Liver (tissue), 9 donors: ENCODE data around the gene C1orf53. TPM values are rescaled to one million over a fixed set of nuclear protein-coding genes. Genes with fewer than 3 reads are reported as not detected.

ENCODE experiments used
- DNase-seq: peaks from one replicate; pipeline ENCODE4 v3.0.0-alpha.2; 2017; ENCODE audit warnings: low spot score
- H3K27ac ChIP-seq, 2 donors: one replicate each; pipeline ENCODE4 v1.7.0; 2013; ENCODE audit warnings: inconsistent platforms in 2 of 2, low read length in 2 of 2, control low read depth in 1 of 2, low read depth in 1 of 2, mild to moderate bottlenecking in 1 of 2
- H3K27me3 ChIP-seq, 4 donors: one replicate each; pipeline versions ENCODE4 v1.6.1 to v1.7.0; 2013; ENCODE audit warnings: low read length in 3 of 4, inconsistent platforms in 1 of 4, mild to moderate bottlenecking in 1 of 4, moderate library complexity in 1 of 4; ENCODE audit not compliant: control insufficient read depth in 4 of 4, insufficient read depth in 4 of 4
- H3K36me3 ChIP-seq, 4 donors: one replicate each; pipeline versions ENCODE4 v1.6.1 to v1.7.0; 2013; ENCODE audit warnings: low read length in 3 of 4, mild to moderate bottlenecking in 3 of 4, low read depth in 1 of 4, moderate library complexity in 1 of 4; ENCODE audit not compliant: control insufficient read depth in 4 of 4, insufficient read depth in 3 of 4
- H3K4me1 ChIP-seq, 4 donors: one replicate each; pipeline versions ENCODE4 v1.6.1 to v1.7.0; 2013; ENCODE audit warnings: low read length in 3 of 4, mild to moderate bottlenecking in 3 of 4, moderate library complexity in 1 of 4; ENCODE audit not compliant: control insufficient read depth in 4 of 4, insufficient read depth in 4 of 4
- H3K4me3 ChIP-seq, 3 donors: one replicate each; pipeline versions ENCODE4 v1.6.1 to v1.7.0; 2013; ENCODE audit warnings: low read length in 3 of 3, control low read depth in 1 of 3, low read depth in 1 of 3, mild to moderate bottlenecking in 1 of 3
- H3K9ac ChIP-seq, 2 donors: one replicate each; pipeline ENCODE4 v1.7.0; 2013; ENCODE audit warnings: low read length in 2 of 2, mild to moderate bottlenecking in 2 of 2, moderate library complexity in 2 of 2, control low read depth in 1 of 2, low read depth in 1 of 2
- H3K9me3 ChIP-seq, 4 donors: one replicate each; pipeline versions ENCODE4 v1.6.1 to v1.7.0; 2013; ENCODE audit warnings: low read length in 3 of 4; ENCODE audit not compliant: control insufficient read depth in 4 of 4
- ATF3 ChIP-seq: IDR thresholded peaks from 2 replicates; pipeline ENCODE4 v1.6.1; 2016; ENCODE audit warnings: antibody characterized with exemption
- CTCF ChIP-seq: fragments of 150-350 bp; IDR thresholded peaks from 2 replicates; pipeline ENCODE4 v1.5.1; 2017; ENCODE audit warnings: improper control_type of control experiment, low read depth, low read length; ENCODE audit not compliant: missing input control
- EGR1 ChIP-seq, 2 donors: IDR thresholded peaks; 2 replicates each; pipeline ENCODE4 v1.6.1; 2016 to 2018; ENCODE audit warnings: antibody characterized with exemption in 2 of 2, low read depth in 2 of 2
- FOXA1 ChIP-seq: IDR thresholded peaks from 2 replicates; pipeline ENCODE4 v1.6.1; 2016; ENCODE audit warnings: antibody characterized with exemption
- FOXA2 ChIP-seq: IDR thresholded peaks from 2 replicates; pipeline ENCODE4 v1.6.1; 2016; ENCODE audit warnings: antibody characterized with exemption
- GABPA ChIP-seq, 2 donors: IDR thresholded peaks in 1 of 2; conservative IDR thresholded peaks in 1 of 2; 2 replicates each; pipeline ENCODE4 v1.6.1; 2016; ENCODE audit warnings: antibody characterized with exemption in 2 of 2, mild to moderate bottlenecking in 1 of 2, moderate library complexity in 1 of 2
- HNF4A ChIP-seq, 2 donors: conservative IDR thresholded peaks; 2 replicates each; pipeline ENCODE4 v1.6.1; 2016; ENCODE audit warnings: antibody characterized with exemption in 2 of 2, mild to moderate bottlenecking in 2 of 2
- HNF4G ChIP-seq: IDR thresholded peaks from 2 replicates; pipeline ENCODE4 v1.6.1; 2016; ENCODE audit warnings: antibody characterized with exemption
- JUND ChIP-seq, 2 donors: IDR thresholded peaks; 2 replicates each; pipeline ENCODE4 v1.6.1; 2016; ENCODE audit warnings: antibody characterized with exemption in 2 of 2
- NR2F2 ChIP-seq: IDR thresholded peaks from 2 replicates; pipeline ENCODE4 v1.6.1; 2016; ENCODE audit warnings: antibody characterized with exemption
- RAD21 ChIP-seq, 2 donors: IDR thresholded peaks; 2 replicates each; pipeline ENCODE4 v1.6.1; 2016; ENCODE audit warnings: antibody characterized with exemption in 2 of 2, mild to moderate bottlenecking in 2 of 2
- REST ChIP-seq: IDR thresholded peaks from 2 replicates; pipeline ENCODE4 v1.6.1; 2016; ENCODE audit warnings: antibody characterized with exemption, mild to moderate bottlenecking
- RXRA ChIP-seq, 2 donors: IDR thresholded peaks; 2 replicates each; pipeline ENCODE4 v1.6.1; 2017 to 2018; ENCODE audit warnings: antibody characterized with exemption in 2 of 2, mild to moderate bottlenecking in 1 of 2
- SP1 ChIP-seq: IDR thresholded peaks from 2 replicates; pipeline ENCODE4 v1.6.1; 2018; ENCODE audit warnings: antibody characterized with exemption, mild to moderate bottlenecking
- TAF1 ChIP-seq: conservative IDR thresholded peaks from 2 replicates; pipeline ENCODE4 v1.6.1; 2016; ENCODE audit warnings: antibody characterized with exemption, mild to moderate bottlenecking
- YY1 ChIP-seq: IDR thresholded peaks from 2 replicates; pipeline ENCODE4 v1.6.1; 2016; ENCODE audit warnings: antibody characterized with exemption, mild to moderate bottlenecking
- ZBTB33 ChIP-seq: IDR thresholded peaks from 2 replicates; pipeline ENCODE4 v1.6.1; 2016; ENCODE audit warnings: antibody characterized with exemption
- WGBS: extraction: QIAGEN DNeasy Blood & Tissue Kit; methylation state at CpG from one replicate; pipeline ENCODE4 v1.1.7; 2013; 5-methylcytosine and 5-hydroxymethylcytosine counted together
- polyA plus RNA-seq, 2 donors: library from polyadenylated mRNA; stranded (reverse) in 1 of 2; unstranded in 1 of 2; fragments of 200-250 nt in 1 of 2; fragments of >200 nt in 1 of 2; fragmentation: Nextera tagmentation in 1 of 2; extraction: Ambion mirVana in 1 of 2; gene quantifications; one replicate each; pipeline versions ENCODE4 v1.2.1 to v1.2.3, GENCODE V29; 2013 to 2015
- total RNA-seq, 2 donors: library from RNA; depleted of rRNA; stranded (reverse); fragments of >200 nt; gene quantifications; one replicate each; pipeline ENCODE4 v1.2.3, GENCODE V29; 2014
- TF ChIP-seq, protein P1 (sequence below): IDR thresholded peaks from 2 replicates; pipeline ENCODE4 v1.6.1; 2016; ENCODE audit warnings: antibody characterized with exemption
- donor health status: healthy.
- donor health status: healthy.
- donor health status: healthy.
- donor health status: healthy.
- donor health status: healthy.

The C1orf53 gene
- total and polyA plus RNA-seq, 4 donors: 5.5 to 20.5 (median 9.5) TPM

- Histone ChIP-seq H3K27me3 (no peaks in the 10 kb centered on the region), H3K4me1 (no peaks in the 10 kb centered on the region), H3K9me3 (no peaks in the 10 kb centered on the region), H3K4me3 (no peak overlapping the region), H3K27ac (no peak overlapping the region), H3K9ac (no peak overlapping the region), H3K36me3 (no peaks in the 10 kb centered on the region)
- DNase-seq: no peak
- WGBS: 88% methylated on average over 2 of the region's 2 CpGs
- no peak for TF ChIP-seq JUND (IDR thresholded peaks at IDR 0.05)
- TF ChIP-seq HNF4G: no peak
- no peak for TF ChIP-seq SP1
- no peak for TF ChIP-seq FOXA1
- no peak for TF ChIP-seq ATF3
- no peak for TF ChIP-seq GABPA (IDR thresholded peaks at IDR 0.05 in 1 of 2, conservative IDR thresholded peaks at IDR 0.05 in 1 of 2)
- no peak for TF ChIP-seq NR2F2
- no peak for TF ChIP-seq HNF4A (conservative IDR thresholded peaks at IDR 0.05)
- TF ChIP-seq, protein P1, sequence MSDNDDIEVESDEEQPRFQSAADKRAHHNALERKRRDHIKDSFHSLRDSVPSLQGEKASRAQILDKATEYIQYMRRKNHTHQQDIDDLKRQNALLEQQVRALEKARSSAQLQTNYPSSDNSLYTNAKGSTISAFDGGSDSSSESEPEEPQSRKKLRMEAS: no peak
- TF ChIP-seq RAD21 (IDR thresholded peaks at IDR 0.05): no peak
These were observed 45.0 kb upstream of the C1orf53 start for GRCh38 chr1:197857477-197857876.

DNA sequence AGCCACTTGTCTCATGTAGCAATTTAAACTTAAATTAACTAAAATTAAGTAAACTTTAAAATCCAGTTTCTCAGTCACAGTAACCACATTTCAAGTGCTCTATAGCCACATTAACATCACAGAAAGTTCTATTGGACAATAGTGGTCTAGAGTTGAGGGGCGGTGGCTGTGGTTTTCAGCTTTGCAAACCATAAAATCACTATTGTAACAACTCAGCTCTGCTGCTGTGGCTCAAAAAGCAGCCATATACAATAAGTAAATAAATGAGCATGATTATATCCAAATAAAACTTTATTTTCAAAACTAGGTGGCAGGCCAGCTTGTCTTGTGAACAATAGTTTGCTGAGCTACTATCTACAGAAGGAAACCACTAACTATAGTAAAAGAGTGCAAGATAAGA lies 43.4 kb upstream of the C1orf53 start:
- no peaks in the 10 kb centered on the region for H3K4me1 ChIP-seq
- H3K4me3 ChIP-seq: no peak overlapping the region
- H3K9me3 ChIP-seq: no peaks in the 10 kb centered on the region
- no peak overlapping the region for H3K27ac ChIP-seq
- no peak for TF ChIP-seq HNF4G
- no peak for TF ChIP-seq FOXA2
- no peak for TF ChIP-seq CTCF
- TF ChIP-seq EGR1 (IDR thresholded peaks at IDR 0.05; ENCODE audit: low read depth in 2 of 2): no peak
- TF ChIP-seq GABPA (IDR thresholded peaks at IDR 0.05 in 1 of 2, conservative IDR thresholded peaks at IDR 0.05 in 1 of 2): no peak
- TF ChIP-seq NR2F2: no peak
- TF ChIP-seq TAF1: no peak
- TF ChIP-seq RXRA (IDR thresholded peaks at IDR 0.05): no peak
- no peak for TF ChIP-seq JUND (IDR thresholded peaks at IDR 0.05)
- no peak for TF ChIP-seq SP1
- TF ChIP-seq RAD21 (IDR thresholded peaks at IDR 0.05): no peak
- no peak for TF ChIP-seq HNF4A (conservative IDR thresholded peaks at IDR 0.05)
- TF ChIP-seq FOXA1: no peak
- no peak for TF ChIP-seq YY1
- TF ChIP-seq ATF3: no peak
- TF ChIP-seq REST: no peak
- TF ChIP-seq, protein P1: no peak
- no peak for TF ChIP-seq ZBTB33
- no peak overlapping the region for H3K9ac ChIP-seq
- WGBS: 84% methylated on average over 1 of the region's 1 CpG
- no peaks in the 10 kb centered on the region for H3K27me3 ChIP-seq
- H3K36me3 ChIP-seq: no peaks in the 10 kb centered on the region
- no peak for DNase-seq
